ENCODE measurements around the gene EPS8L3.

The EPS8L3 gene, protein sequence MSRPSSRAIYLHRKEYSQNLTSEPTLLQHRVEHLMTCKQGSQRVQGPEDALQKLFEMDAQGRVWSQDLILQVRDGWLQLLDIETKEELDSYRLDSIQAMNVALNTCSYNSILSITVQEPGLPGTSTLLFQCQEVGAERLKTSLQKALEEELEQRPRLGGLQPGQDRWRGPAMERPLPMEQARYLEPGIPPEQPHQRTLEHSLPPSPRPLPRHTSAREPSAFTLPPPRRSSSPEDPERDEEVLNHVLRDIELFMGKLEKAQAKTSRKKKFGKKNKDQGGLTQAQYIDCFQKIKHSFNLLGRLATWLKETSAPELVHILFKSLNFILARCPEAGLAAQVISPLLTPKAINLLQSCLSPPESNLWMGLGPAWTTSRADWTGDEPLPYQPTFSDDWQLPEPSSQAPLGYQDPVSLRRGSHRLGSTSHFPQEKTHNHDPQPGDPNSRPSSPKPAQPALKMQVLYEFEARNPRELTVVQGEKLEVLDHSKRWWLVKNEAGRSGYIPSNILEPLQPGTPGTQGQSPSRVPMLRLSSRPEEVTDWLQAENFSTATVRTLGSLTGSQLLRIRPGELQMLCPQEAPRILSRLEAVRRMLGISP

DNA sequence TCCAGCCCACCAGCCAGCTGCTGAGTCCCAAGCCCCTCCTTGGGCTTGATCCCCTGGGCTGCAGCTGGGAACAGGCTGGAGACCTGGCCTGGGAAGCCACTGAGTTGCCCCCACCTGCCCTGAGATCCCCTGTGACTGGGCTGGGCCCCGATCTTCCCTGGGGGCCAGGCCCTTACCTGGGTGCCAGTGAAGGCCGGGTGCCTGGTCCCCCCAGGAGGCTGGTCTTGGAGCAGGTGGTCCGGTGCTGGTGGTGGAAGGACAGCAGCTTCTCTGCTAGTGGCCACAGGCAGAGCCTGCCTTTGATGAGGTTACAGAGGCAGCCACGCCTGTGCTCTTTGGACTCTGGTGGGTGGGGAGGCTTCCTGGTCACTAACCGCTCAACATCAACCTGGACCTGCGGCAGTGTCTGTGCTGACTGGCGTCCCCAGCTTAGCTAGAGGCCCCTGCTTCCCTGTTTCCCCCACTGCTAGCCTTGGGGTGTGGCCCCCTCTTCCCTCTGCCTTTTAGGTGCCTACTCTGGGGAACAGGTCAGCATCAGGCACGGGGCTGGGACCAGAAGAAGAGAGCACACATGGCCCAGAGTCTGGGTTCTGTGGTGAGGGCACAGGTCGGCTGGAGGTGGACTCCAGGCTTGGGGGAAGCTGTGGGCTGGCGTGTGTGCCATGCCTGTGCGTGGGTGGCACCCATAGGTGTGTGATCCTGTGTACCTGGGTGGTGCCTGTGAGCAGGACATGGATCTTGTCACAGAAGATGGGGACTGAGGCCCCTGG lies at the start of gene EPS8L3:
Gene EPS8L3 (minus strand): TSS at position 278 of the 770 bp plus-strand sequence. CDS start 2,174 bp downstream, outside the sequence.
- no peak for DNase-seq (ENCODE audit: low read depth)
- TF ChIP-seq, protein P1, sequence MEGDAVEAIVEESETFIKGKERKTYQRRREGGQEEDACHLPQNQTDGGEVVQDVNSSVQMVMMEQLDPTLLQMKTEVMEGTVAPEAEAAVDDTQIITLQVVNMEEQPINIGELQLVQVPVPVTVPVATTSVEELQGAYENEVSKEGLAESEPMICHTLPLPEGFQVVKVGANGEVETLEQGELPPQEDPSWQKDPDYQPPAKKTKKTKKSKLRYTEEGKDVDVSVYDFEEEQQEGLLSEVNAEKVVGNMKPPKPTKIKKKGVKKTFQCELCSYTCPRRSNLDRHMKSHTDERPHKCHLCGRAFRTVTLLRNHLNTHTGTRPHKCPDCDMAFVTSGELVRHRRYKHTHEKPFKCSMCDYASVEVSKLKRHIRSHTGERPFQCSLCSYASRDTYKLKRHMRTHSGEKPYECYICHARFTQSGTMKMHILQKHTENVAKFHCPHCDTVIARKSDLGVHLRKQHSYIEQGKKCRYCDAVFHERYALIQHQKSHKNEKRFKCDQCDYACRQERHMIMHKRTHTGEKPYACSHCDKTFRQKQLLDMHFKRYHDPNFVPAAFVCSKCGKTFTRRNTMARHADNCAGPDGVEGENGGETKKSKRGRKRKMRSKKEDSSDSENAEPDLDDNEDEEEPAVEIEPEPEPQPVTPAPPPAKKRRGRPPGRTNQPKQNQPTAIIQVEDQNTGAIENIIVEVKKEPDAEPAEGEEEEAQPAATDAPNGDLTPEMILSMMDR (IDR thresholded peaks at IDR 0.05; ENCODE audit: insufficient read depth, low read depth, low read length, missing control alignments) = no peak
- H3K4me3 ChIP-seq (ENCODE audit: low read length) = no peak within 1 kb of the TSS

DNA sequence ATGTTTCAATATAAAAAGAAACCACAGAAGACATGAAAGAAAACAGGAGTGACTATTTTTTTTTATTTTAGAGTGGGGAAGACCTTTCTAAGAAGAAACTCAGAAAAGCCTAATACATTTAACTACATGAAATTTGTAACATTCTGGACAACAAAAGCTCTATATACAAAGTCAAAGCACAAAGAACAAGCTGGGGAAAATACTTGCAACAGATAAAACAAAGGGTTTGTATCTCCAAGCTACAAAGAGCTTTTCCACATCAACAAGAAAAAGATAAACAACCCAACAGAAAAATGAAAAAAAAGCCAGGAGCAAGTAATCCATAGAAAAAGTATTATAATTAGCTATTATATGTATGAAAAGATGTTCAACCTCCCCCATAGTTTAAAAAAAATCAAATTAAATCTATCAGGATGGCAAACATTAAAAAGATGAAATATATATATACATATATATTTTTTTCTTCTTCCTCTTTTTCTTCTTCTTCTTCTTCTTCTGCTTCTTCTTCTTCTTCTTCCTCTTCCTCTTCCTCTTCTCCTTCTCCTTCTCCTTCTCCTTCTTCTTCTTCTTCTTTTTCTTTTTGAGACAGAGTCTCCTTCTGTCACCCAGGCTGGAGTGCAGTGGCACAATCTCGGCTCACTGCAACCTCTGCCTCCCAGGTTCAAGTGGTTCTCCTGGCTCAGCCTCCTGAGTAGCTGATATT lies 49.1 kb upstream of the EPS8L3 start:
- DNase-seq (ENCODE audit: low read depth) = no peak
- H3K4me3 ChIP-seq (ENCODE audit: low read length) = no peak overlapping the region
- TF ChIP-seq, protein P1 (IDR thresholded peaks at IDR 0.05; ENCODE audit: insufficient read depth, low read depth, low read length, missing control alignments) = no peak

DNA sequence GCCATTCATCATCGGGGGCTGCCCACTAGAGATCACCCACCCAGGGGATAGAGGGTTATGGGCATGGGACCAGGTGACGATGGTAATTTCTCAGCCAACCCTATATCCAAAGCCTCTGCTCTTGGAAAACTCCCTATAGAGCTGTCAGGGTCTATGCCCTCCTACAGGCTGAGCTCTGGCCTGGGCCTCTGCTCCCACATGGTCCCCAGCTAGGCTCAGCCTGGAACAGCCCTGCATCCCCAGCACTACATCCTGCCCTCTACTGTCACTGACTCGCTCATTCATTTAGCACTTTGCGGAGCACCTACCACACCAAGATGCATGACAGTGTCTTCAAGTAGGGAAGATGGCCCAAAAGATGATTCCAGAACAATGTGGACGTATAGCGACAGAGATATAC lies 45.0 kb upstream of the EPS8L3 start:
- no peak for DNase-seq (ENCODE audit: low read depth)
- no peak overlapping the region for H3K4me3 ChIP-seq (ENCODE audit: low read length)
- TF ChIP-seq, protein P1 (IDR thresholded peaks at IDR 0.05; ENCODE audit: insufficient read depth, low read depth, low read length, missing control alignments) = no peak

DNA sequence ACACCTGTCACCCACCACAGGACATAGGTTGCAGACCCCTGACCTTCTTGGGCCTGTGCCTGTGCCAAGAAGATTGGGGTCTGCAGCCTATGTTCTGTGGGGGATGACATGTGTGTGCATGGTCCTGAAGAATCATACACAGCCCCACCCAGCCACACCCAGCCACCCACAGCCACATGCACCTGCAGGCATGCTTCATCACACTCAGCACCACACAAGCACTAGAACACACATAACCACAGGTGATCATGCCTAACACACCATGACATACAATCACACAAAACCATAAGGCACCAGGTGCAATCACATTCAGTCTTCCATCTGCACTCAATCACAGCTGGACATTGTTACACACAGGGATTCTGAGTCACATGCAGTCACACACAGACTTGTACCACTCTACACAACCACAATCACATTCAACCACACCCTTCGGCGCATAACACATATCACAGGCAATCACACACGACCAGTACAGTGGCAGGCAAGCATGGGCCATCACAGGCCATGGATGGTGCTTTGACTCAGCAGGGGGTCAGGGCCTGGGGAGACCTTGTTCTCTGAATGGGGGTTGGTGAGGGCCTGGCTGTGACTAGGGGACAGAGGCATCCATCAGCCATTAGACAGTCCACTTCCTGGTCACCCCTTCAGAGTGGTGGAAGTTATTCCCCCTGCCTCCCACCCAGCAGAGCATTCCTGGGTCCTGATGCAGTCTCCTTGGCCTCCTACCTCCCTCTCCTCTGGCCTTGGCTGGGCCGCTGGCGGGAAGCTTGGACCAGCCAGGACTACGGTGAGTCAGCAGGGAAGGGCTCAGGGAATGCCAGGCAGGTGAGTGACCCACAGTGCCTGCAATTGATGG lies 44.3 kb upstream of the EPS8L3 start:
- no peak overlapping the region for H3K4me3 ChIP-seq (ENCODE audit: low read length)
- TF ChIP-seq, protein P1 (IDR thresholded peaks at IDR 0.05; ENCODE audit: insufficient read depth, low read depth, low read length, missing control alignments) = no peak
- peak; percentile 46 for DNase-seq (ENCODE audit: low read depth)

DNA sequence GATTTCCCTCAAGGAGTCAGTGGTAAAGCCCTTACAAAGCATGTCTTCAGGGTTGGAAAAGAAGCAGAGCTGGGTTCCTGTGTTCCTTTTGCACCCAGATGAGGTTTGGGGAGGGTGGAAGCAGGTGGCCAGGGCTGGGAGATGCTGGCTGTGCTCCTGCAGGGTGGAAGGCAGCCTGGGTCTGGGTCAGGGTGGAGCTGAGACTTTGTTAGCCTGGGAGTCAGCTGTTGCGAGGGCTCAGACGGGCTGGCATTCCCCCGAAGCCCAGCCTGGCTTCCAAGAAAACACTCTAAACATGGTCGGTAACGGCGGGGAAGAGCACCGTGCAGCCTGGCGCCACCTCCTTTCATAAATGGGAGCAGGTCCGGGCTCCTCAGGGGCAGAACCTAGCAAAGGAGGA lies 43.7 kb upstream of the EPS8L3 start:
- no peak for DNase-seq (ENCODE audit: low read depth)
- H3K4me3 ChIP-seq (ENCODE audit: low read length) = no peak overlapping the region
- TF ChIP-seq, protein P1 (IDR thresholded peaks at IDR 0.05; ENCODE audit: insufficient read depth, low read depth, low read length, missing control alignments) = no peak
